Heart right ventricle (tissue), 16 donors: ENCODE data around the gene UBE2S. TPM values are rescaled to one million over a fixed set of nuclear protein-coding genes. Genes with fewer than 3 reads are reported as not detected.

Experiments
- ATAC-seq, 8 donors: fragments of 200-7000 bp; cut with Tn5 transposase; one replicate each; pipeline ENCODE4 v1.9.1; 2020; ENCODE audit warnings: mild to moderate bottlenecking in 8 of 8, moderate library complexity in 8 of 8, moderate number of reproducible peaks in 1 of 8
- DNase-seq, 2 donors: peaks; one replicate each; pipeline ENCODE4 v3.0.0-alpha.2; 2020
- H3K27ac ChIP-seq, 10 donors: fragments of 200-600 bp; sonication (generic) in 2 of 10; one replicate each; pipeline versions ENCODE4 v1.5.0 to v1.8.0; 2020 to 2022; ENCODE audit warnings: mild to moderate bottlenecking in 3 of 10
- H3K27me3 ChIP-seq, 7 donors: fragments of 200-600 bp; one replicate each; pipeline ENCODE4 v1.8.0; 2021 to 2022; ENCODE audit warnings: mild to moderate bottlenecking in 2 of 7
- H3K36me3 ChIP-seq, 9 donors: fragments of 200-600 bp; sonication (generic) in 1 of 9; one replicate each; pipeline versions ENCODE4 v1.5.0 to v1.8.0; 2020 to 2022; ENCODE audit warnings: mild to moderate bottlenecking in 2 of 9
- H3K4me1 ChIP-seq, 9 donors: fragments of 200-600 bp; sonication (generic) in 1 of 9; one replicate each; pipeline versions ENCODE4 v1.5.0 to v1.8.0; 2020 to 2022; ENCODE audit warnings: mild to moderate bottlenecking in 4 of 9
- H3K4me3 ChIP-seq, 10 donors: fragments of 200-600 bp; sonication (generic) in 2 of 10; one replicate each; pipeline versions ENCODE4 v1.5.0 to v1.8.0; 2020 to 2022; ENCODE audit warnings: mild to moderate bottlenecking in 7 of 10, moderate library complexity in 2 of 10
- H3K9me3 ChIP-seq, 11 donors: fragments of 200-600 bp in 10 of 11; sonication (generic) in 2 of 11; one replicate each; pipeline versions ENCODE4 v1.5.0 to v1.8.0; 2013 to 2022; ENCODE audit warnings: mild to moderate bottlenecking in 2 of 11, control low read depth in 1 of 11, moderate library complexity in 1 of 11
- CTCF ChIP-seq, 9 donors: fragments of 200-600 bp; sonication (generic) in 2 of 9; IDR thresholded peaks; one replicate each; pipeline versions ENCODE4 v1.5.0 to v1.8.0; 2021 to 2022; ENCODE audit warnings: antibody characterized with exemption in 9 of 9, mild to moderate bottlenecking in 5 of 9, moderate library complexity in 1 of 9
- WGBS, 2 donors: extraction: QIAGEN DNeasy Blood & Tissue Kit; methylation state at CpG; one replicate each; pipeline ENCODE4 v1.1.7; 2013; ENCODE audit warnings: inconsistent platforms in 1 of 2; 5-methylcytosine and 5-hydroxymethylcytosine counted together
- intact Hi-C, 10 donors: fragments of 100-400 bp; cut with DNase I; formaldehyde crosslinking; loops; one replicate each; pipeline versions ENCODE4 v1.11.1 to v1.14.2; 2022
- polyA plus RNA-seq, 2 donors: library from polyadenylated mRNA; stranded (reverse); fragments of 200-250 nt; gene quantifications; one replicate each; pipeline ENCODE4 v1.2.3, GENCODE V29; 2013
- total RNA-seq, 10 donors: library from RNA; stranded (reverse); fragmentation: NEBNext Ultra II Directional in 3 of 10; extraction: Animal tissue kit (Norgen Biotek cat#: 25700) in 3 of 10; gene quantifications; one replicate each; pipeline versions ENCODE4 v1.2.1 to v1.2.4, GENCODE V29; 2021 to 2023
- donor health status: Arrhythmogenic right ventricular cardiomyopathy.
- donor health status: ischemic (EF 13 %, LVEDD 7.1; RV severe dilation, severe dysfunction).
- donor health status: healthy with polysubstance abuse.
- donor health status: DM: no; HTN: yes; CAD: no.
- donor health status: DM: no; HTN: no; CAD: no.
- donor health status: ischemic (EF 25% LVEDD 6.9; RV normal size, moderate dysfunction).
- donor health status: ischemic (EF 25% LVEDD 5.7; RV mildly dilated, moderate dysfunction).
- donor health status: healthy.
- donor health status: DM: yes; HTN: yes; CAD: no.
- donor health status: Ischemic cardiomyopathy.
- donor health status: ischemic (EF 35%, LVEDD 5.7; RV mildly dilated, moderate dysfunction).
- donor health status: nonischemic (EF 11% LVEDD 7.7; RV severe dilation, severe dysfunction).
- donor health status: DM: yes; HTN: yes; CAD: no.
- donor health status: PGD.
- donor health status: ischemic (EF 29% LVEDD 5.4; RV normal size, mild dysfunction).
- donor health status: nonischemic (EF 23%, LVEDD 6.1; RV moderate dilation, normal function).

Gene UBE2S
- total and polyA plus RNA-seq, 12 donors = 8.0 to 42.1 (median 28.9) TPM

- no peak for TF ChIP-seq CTCF (IDR thresholded peaks at IDR 0.05)
- 1% methylated on average over 65 to 72 of the region's 72 CpGs for WGBS, 2 donors
- H3K27ac ChIP-seq = no peak overlapping the region
- no peaks in the 10 kb centered on the region for H3K36me3 ChIP-seq
- no peaks in the 10 kb centered on the region for H3K9me3 ChIP-seq
- intact Hi-C loops = no loop called here
- peaks cover 26 to 96% (median 89%) of the 10 kb centered on the region in 7 donors for H3K27me3 ChIP-seq
- ATAC-seq (no peak), DNase-seq (no peak)
- no peak overlapping the region for H3K4me3 ChIP-seq
- H3K4me1 ChIP-seq = peaks cover 0 to 20% (median 4%) of the 10 kb centered on the region in 9 donors
These were observed 34.9 kb upstream of the UBE2S start for GRCh38 chr19:55442372-55442961.

- Histone ChIP-seq H3K4me1 (peaks cover 0 to 20% (median 4%) of the 10 kb centered on the region in 9 donors), H3K27ac (no peak overlapping the region), H3K27me3 (peaks cover 26 to 96% (median 92%) of the 10 kb centered on the region in 7 donors), H3K4me3 (no peak overlapping the region), H3K36me3 (no peaks in the 10 kb centered on the region), H3K9me3 (no peaks in the 10 kb centered on the region)
- TF ChIP-seq CTCF (IDR thresholded peaks at IDR 0.05) = no peak
- intact Hi-C loops = no loop called here
- DNase-seq (no peak), ATAC-seq (no peak)
- WGBS, 2 donors = 1 to 3% methylated on average over 39 of the region's 39 CpGs
These were observed 34.2 kb upstream of the UBE2S start for GRCh38 chr19:55441692-55442321.

GRCh38 chr19:55441319-55441691, 33.7 kb upstream of the UBE2S start:
- intact Hi-C loops = no loop called here
- H3K4me3 ChIP-seq = peak overlapping the region in 1 of 10 donors; percentile 10
- peaks cover 0 to 20% (median 4%) of the 10 kb centered on the region in 9 donors for H3K4me1 ChIP-seq
- peaks cover 26 to 96% (median 90%) of the 10 kb centered on the region in 7 donors for H3K27me3 ChIP-seq
- DNase-seq (no peak), ATAC-seq (no peak)
- H3K9me3 ChIP-seq = no peaks in the 10 kb centered on the region
- H3K27ac ChIP-seq = no peak overlapping the region
- TF ChIP-seq CTCF (IDR thresholded peaks at IDR 0.05) = no peak
- 4 to 6% methylated on average over 21 of the region's 21 CpGs for WGBS, 2 donors
- no peaks in the 10 kb centered on the region for H3K36me3 ChIP-seq

DNA sequence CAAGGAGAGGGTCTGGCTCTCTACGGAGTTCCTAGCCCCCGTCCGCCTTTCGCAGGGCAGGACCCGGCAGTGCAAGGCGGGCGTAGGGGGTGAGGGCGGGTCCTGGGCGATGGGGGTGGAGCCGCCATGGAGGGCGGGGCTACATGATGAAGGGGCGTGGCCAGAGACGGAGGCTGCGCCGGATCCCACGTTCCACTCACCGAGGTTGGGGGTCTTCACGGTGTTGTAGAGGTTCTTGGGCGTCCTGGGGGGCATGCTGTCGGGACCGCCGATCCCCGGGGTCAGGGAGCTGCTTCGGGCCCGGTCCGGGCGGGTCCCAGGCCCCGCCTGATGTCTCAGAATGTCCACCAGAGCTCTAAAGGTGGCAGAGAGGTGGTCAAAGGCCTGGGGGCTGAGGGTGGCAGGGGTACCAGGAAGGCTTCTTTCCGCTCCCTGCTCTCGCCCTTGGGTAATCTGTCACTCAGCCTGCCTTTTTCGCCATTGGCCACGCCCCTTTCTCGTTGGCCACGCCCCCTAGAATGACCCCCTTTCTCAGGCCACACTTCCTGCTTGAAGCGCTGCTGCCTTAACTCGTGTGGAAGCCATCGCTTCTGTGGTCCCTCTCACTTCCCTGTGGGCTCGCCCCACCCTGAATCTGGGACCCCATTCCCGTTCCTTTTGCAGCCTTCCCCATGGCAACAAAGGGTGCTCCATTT, 33.0 kb upstream of the UBE2S start:
- intact Hi-C loops = no loop called here
- no peak for TF ChIP-seq CTCF (IDR thresholded peaks at IDR 0.05)
- DNase-seq (no peak), ATAC-seq (no peak)
- no peaks in the 10 kb centered on the region for H3K9me3 ChIP-seq
- peaks cover 0 to 20% (median 4%) of the 10 kb centered on the region in 9 donors for H3K4me1 ChIP-seq
- 7% methylated on average over 39 of the region's 39 CpGs for WGBS, 2 donors
- H3K36me3 ChIP-seq = no peaks in the 10 kb centered on the region
- H3K27ac ChIP-seq = no peak overlapping the region
- H3K27me3 ChIP-seq = peaks cover 26 to 96% (median 85%) of the 10 kb centered on the region in 7 donors
- peak overlapping the region in 1 of 10 donors; percentile 21 for H3K4me3 ChIP-seq
